DND-41 (cell line): Measurements from ENCODE around the gene MVP.

ENCODE experiments used
- EZH2 ChIP-seq: IDR thresholded peaks from 3 replicates; pipeline ENCODE4 v1.6.1; 2012; ENCODE audit warnings: borderline replicate concordance, low read depth, mild to moderate bottlenecking, moderate library complexity, low read length, inconsistent platforms; ENCODE audit not compliant: severe bottlenecking
- TF ChIP-seq, protein P1 (sequence below): IDR thresholded peaks from 2 replicates; pipeline ENCODE4 v1.5.1; 2012; ENCODE audit warnings: borderline replicate concordance, low read length, moderate library complexity, mild to moderate bottlenecking; ENCODE audit not compliant: poor library complexity, severe bottlenecking; ENCODE audit errors: extremely low read depth

DNA sequence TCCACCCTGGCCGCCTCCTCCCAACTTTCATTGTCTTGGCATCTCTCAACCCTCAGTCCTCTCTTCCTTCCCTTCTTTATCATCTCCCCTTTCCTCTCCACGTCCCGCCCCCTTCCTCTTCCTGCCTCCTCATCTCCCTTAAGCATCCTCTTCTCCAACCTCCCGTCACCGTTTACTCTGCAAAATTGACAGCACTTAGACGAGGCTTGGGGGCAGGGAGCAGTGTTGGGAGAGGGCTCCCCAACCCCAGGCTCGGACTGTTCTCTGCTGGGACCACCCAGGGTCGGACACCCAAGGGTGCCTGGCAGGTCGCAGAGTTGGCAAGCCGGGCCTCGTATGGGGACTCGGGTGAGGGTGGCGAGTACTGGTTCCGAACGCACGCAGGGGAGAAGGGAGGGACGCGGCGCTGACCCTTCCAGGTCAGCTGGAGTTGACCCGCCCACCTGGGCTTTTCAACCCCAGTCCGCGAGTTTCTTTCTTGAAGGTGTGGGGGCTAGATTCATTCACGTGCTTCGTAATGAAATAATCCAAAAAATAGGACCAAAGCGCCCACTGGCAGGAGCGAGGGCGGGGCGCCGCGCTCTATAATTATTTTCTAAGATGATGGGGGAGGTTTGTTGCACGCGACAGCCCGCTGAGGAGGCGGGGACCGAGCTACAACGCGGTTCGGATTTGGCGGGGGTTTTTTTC, 5.1 kb upstream of the MVP start:
- TF ChIP-seq, protein P1, sequence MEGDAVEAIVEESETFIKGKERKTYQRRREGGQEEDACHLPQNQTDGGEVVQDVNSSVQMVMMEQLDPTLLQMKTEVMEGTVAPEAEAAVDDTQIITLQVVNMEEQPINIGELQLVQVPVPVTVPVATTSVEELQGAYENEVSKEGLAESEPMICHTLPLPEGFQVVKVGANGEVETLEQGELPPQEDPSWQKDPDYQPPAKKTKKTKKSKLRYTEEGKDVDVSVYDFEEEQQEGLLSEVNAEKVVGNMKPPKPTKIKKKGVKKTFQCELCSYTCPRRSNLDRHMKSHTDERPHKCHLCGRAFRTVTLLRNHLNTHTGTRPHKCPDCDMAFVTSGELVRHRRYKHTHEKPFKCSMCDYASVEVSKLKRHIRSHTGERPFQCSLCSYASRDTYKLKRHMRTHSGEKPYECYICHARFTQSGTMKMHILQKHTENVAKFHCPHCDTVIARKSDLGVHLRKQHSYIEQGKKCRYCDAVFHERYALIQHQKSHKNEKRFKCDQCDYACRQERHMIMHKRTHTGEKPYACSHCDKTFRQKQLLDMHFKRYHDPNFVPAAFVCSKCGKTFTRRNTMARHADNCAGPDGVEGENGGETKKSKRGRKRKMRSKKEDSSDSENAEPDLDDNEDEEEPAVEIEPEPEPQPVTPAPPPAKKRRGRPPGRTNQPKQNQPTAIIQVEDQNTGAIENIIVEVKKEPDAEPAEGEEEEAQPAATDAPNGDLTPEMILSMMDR: no peak
- no peak for TF ChIP-seq EZH2
